GM21423 (cell line): ENCODE results near the gene PCDHB2.
"Not testable (repeated sequence)": the region's sequence is repeated elsewhere in the genome, so short reads cannot be mapped to it uniquely, and the experiment has no call there.

Source experiments
- ATAC-seq: cut with Tn5 transposase; IDR thresholded peaks from one replicate; pipeline ENCODE4 v1.9.1; 2021; ENCODE audit warnings: mild to moderate bottlenecking, moderate library complexity; ENCODE audit not compliant: unreplicated experiment

Gene PCDHB2

DNA sequence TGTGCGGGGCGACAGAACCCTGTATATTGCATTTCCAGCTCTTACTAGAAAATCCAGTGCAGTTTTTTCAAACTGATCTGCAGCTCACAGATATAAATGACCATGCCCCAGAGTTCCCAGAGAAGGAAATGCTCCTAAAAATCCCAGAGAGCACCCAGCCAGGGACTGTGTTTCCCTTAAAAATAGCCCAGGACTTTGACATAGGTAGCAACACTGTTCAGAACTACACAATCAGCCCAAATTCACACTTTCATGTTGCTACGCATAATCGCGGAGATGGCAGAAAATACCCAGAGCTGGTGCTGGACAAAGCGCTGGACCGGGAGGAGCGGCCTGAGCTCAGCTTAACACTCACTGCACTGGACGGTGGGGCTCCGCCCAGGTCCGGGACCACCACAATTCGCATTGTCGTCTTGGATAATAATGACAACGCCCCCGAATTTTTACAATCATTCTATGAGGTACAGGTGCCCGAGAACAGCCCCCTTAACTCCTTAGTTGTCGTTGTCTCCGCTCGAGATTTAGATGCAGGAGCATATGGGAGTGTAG is 41.4 kb downstream of the PCDHB2 start:
- ATAC-seq, result no peak

DNA sequence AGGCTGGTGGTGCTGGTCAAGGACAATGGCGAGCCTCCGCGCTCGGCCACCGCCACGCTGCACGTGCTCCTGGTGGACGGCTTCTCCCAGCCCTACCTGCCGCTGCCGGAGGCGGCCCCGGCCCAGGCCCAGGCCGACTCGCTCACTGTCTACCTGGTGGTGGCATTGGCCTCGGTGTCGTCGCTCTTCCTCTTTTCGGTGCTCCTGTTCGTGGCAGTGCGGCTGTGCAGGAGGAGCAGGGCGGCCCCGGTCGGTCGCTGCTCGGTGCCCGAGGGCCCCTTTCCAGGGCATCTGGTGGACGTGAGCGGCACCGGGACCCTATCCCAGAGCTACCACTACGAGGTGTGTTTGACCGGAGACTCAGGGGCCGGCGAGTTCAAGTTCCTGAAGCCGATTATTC is 42.9 kb downstream of the PCDHB2 start:
- not testable (repeated sequence) for ATAC-seq
